ENCODE measurements around the gene METTL13.

GRCh38 chr1:171756856-171757255 lies 24.6 kb upstream of the METTL13 start:
- TF ChIP-seq REST (IDR thresholded peaks at IDR 0.05; ENCODE audit: insufficient read depth in 1 of 2, low read depth in 2 of 2, low read length in 2 of 2) (no peak), POLR2AphosphoS5 (IDR thresholded peaks at IDR 0.05; ENCODE audit: low read depth, low read length) (no peak), TAF1 (IDR thresholded peaks at IDR 0.05; ENCODE audit: borderline replicate concordance, insufficient read depth, low read length) (no peak)
